SH-SY5Y (cell line): ENCODE results near the gene HABP2.

ENCODE experiments used
- GATA2 ChIP-seq: IDR thresholded peaks from 2 replicates; pipeline ENCODE4 v1.6.1; 2011; ENCODE audit warnings: mild to moderate bottlenecking, low read depth, low read length
- GATA3 ChIP-seq: IDR thresholded peaks from 2 replicates; pipeline ENCODE4 v1.6.1; 2011; ENCODE audit warnings: low read depth, mild to moderate bottlenecking, low read length, moderate library complexity

- TF ChIP-seq GATA3 (no peak), GATA2 (no peak)
These were observed 7.2 kb downstream of the HABP2 start for GRCh38 chr10:113560071-113560470.
